ENCODE measurements around the gene RBFOX1. TPM values are rescaled to one million over a fixed set of nuclear protein-coding genes. Genes with fewer than 3 reads are reported as not detected.

Gene RBFOX1
- total RNA-seq, 1 donor from 2014 or later: not detected

DNA sequence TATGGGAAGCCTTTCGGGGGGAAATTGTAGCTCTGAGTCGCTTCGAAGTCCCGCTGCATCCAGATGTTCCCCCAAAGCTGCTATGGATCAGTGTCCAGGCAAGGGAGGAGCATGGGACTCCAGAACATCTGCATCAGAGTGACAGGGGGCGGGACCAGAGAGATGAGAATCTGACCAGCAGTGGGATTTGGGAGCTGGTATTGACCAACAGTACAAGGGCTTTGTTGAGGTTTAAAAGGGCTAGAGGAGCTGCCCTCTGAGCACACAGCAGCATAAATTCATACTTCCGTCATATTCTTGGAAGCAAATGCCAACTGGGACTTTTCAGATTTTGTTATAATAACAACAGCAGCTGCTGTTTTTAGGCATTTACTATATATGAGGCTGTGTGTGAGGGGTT, 10.6 kb downstream of the RBFOX1 start:
- Mint-ChIP-seq H3K4me1 (no peaks in the 10 kb centered on the region), H3K27ac (no peak overlapping the region), H3K4me3 (no peak overlapping the region), H3K36me3 (ENCODE audit: low read depth) (no peaks in the 10 kb centered on the region), H3K27me3 (no peaks in the 10 kb centered on the region), H3K9me3 (peaks cover 4% of the 10 kb centered on the region)
- TF ChIP-seq CTCF (IDR thresholded peaks at IDR 0.05): no peak
- ATAC-seq (ENCODE audit: low read depth): no peak
- CTCF ChIA-PET: no interaction called here
- no peak for DNase-seq
- intact Hi-C loops (cut with micrococcal nuclease): no loop called here
- POLR2A ChIA-PET: interaction anchor here (0.6 kb wide), 1 partner anchor 46 kb away, joined by 7 read pairs; no protein-coding TSS in a partner anchor

- Mint-ChIP-seq H3K36me3 (ENCODE audit: low read depth) (no peaks in the 10 kb centered on the region), H3K9me3 (peaks cover 4% of the 10 kb centered on the region), H3K4me3 (no peak overlapping the region), H3K4me1 (no peaks in the 10 kb centered on the region), H3K27me3 (no peaks in the 10 kb centered on the region), H3K27ac (no peak overlapping the region)
- intact Hi-C loops (cut with micrococcal nuclease): no loop called here
- DNase-seq (no peak), ATAC-seq (ENCODE audit: low read depth) (no peak)
- CTCF ChIA-PET: no interaction called here
- TF ChIP-seq CTCF (IDR thresholded peaks at IDR 0.05): no peak
- POLR2A ChIA-PET: no interaction called here
These were observed 12.5 kb downstream of the RBFOX1 start for GRCh38 chr16:7344830-7345780.

GRCh38 chr16:7350806-7351205, 18.2 kb downstream of the RBFOX1 start:
- POLR2A ChIA-PET: no interaction called here
- CTCF ChIA-PET: no interaction called here
- no peak for ATAC-seq (ENCODE audit: low read depth)
- H3K27ac Mint-ChIP-seq: no peak overlapping the region
- intact Hi-C loops (cut with micrococcal nuclease): no loop called here
- no peak for TF ChIP-seq CTCF (IDR thresholded peaks at IDR 0.05)
- H3K36me3 Mint-ChIP-seq (ENCODE audit: low read depth): no peaks in the 10 kb centered on the region
- DNase-seq: no peak
- H3K9me3 Mint-ChIP-seq: peaks cover 5% of the 10 kb centered on the region
- H3K4me1 Mint-ChIP-seq: no peaks in the 10 kb centered on the region
- H3K27me3 Mint-ChIP-seq: no peaks in the 10 kb centered on the region
- no peak overlapping the region for H3K4me3 Mint-ChIP-seq

- no peak overlapping the region for H3K27ac Mint-ChIP-seq
- H3K4me3 Mint-ChIP-seq: no peak overlapping the region
- H3K4me1 Mint-ChIP-seq: no peaks in the 10 kb centered on the region
These were observed 19.2 kb downstream of the RBFOX1 start for GRCh38 chr16:7351610-7352510.

More at GRCh38 chr16:7351610-7352510, 19.2 kb downstream of the RBFOX1 start:
- DNase-seq (no peak), ATAC-seq (ENCODE audit: low read depth) (no peak)
- Mint-ChIP-seq H3K9me3 (peaks cover 5% of the 10 kb centered on the region), H3K27me3 (no peaks in the 10 kb centered on the region), H3K36me3 (ENCODE audit: low read depth) (no peaks in the 10 kb centered on the region)
- CTCF ChIA-PET: interaction anchor here (0.7 kb wide), 1 partner anchor 21 kb away, joined by 3 read pairs; no protein-coding TSS in a partner anchor
- TF ChIP-seq CTCF (IDR thresholded peaks at IDR 0.05): no peak
- POLR2A ChIA-PET: no interaction called here
- intact Hi-C loops (cut with micrococcal nuclease): no loop called here
